PC-3 (cell line): ENCODE data around the gene C19orf12. TPM values are rescaled to one million over a fixed set of nuclear protein-coding genes. Genes with fewer than 3 reads are reported as not detected.

Source experiments
- ATAC-seq: fragments of 200-7000 bp; cut with Tn5 transposase; 2 replicates; pipeline ENCODE4 v1.9.1; 2020; ENCODE audit warnings: mild to moderate bottlenecking, moderate library complexity
- BruUV-seq: library from RNA; stranded (reverse); fragments of 400-500 nt; replicated peaks from 2 replicates; lab custom pipeline; 2021; lab: Mats Ljungman, UMichigan
- CTCF ChIA-PET: fragments of 300-600 bp; sonication (Branson Sonifier 250); formaldehyde crosslinking; loops from one replicate; lab custom pipeline; 2022; ENCODE audit warnings: antibody characterized with exemption; lab: Charles Lee
- POLR2A ChIA-PET: fragments of 300-600 bp; sonication (Branson Sonifier 250); formaldehyde crosslinking; loops from one replicate; lab custom pipeline; 2022; ENCODE audit warnings: antibody characterized with exemption; ENCODE audit not compliant: unreplicated experiment; lab: Charles Lee
- DNase-seq: peaks from one replicate; pipeline ENCODE4 v3.0.0-alpha.2; 2015
- H2AFZ ChIP-seq: fragments of 300-600 bp; sonication (generic); 2 replicates; pipeline ENCODE4 v1.6.0; 2016; ENCODE audit warnings: antibody characterized with exemption, low read length
- H3F3A ChIP-seq: fragments of 300-600 bp; sonication (generic); one replicate; pipeline ENCODE4 v1.6.0; 2017; ENCODE audit warnings: antibody characterized with exemption, low read length, control low read depth, mild to moderate bottlenecking; ENCODE audit not compliant: unreplicated experiment
- H3K27ac ChIP-seq: fragments of 300-600 bp; sonication (generic); 2 replicates; pipeline ENCODE4 v1.5.1; 2016; ENCODE audit warnings: mild to moderate bottlenecking, low read length
- H3K27me3 ChIP-seq: fragments of 300-600 bp; sonication (generic); 2 replicates; pipeline ENCODE4 v1.6.1; 2016; ENCODE audit warnings: low read length, mixed read lengths
- H3K36me3 ChIP-seq: fragments of 300-600 bp; sonication (generic); 2 replicates; pipeline ENCODE4 v1.6.1; 2016; ENCODE audit warnings: low read depth, mixed run types, low read length, mixed read lengths
- H3K4me1 ChIP-seq: fragments of 300-600 bp; sonication (generic); 2 replicates; pipeline ENCODE4 v1.5.1; 2016; ENCODE audit warnings: low read length; ENCODE audit not compliant: insufficient read depth
- H3K4me2 ChIP-seq: fragments of 300-600 bp; sonication (generic); 2 replicates; pipeline ENCODE4 v1.6.0; 2016; ENCODE audit warnings: low read length
- H3K4me3 ChIP-seq: fragments of 300-600 bp; sonication (generic); 2 replicates; pipeline ENCODE4 v1.5.1; 2016; ENCODE audit warnings: mild to moderate bottlenecking, low read length, mixed read lengths
- H3K79me2 ChIP-seq: fragments of 300-600 bp; sonication (generic); 2 replicates; pipeline ENCODE4 v1.6.1; 2017; ENCODE audit warnings: low read length, mixed read lengths
- H3K9ac ChIP-seq: fragments of 300-600 bp; sonication (generic); 2 replicates; pipeline ENCODE4 v1.6.0; 2016; ENCODE audit warnings: mild to moderate bottlenecking, low read length
- H3K9me2 ChIP-seq: fragments of 300-600 bp; sonication (generic); replicated peaks from 2 replicates; pipeline ENCODE4 v1.6.1; 2016; ENCODE audit warnings: mixed run types, low read length, mixed read lengths
- H3K9me3 ChIP-seq: fragments of 300-600 bp; sonication (generic); 2 replicates; pipeline ENCODE4 v1.6.1; 2016; ENCODE audit warnings: low read length, mixed read lengths
- H4K20me1 ChIP-seq: fragments of 300-600 bp; sonication (generic); 2 replicates; pipeline ENCODE4 v1.6.1; 2016; ENCODE audit warnings: low read length, mixed read lengths
- EZH2 ChIP-seq: fragments of 300-600 bp; sonication (generic); IDR thresholded peaks from one replicate; pipeline ENCODE4 v1.6.1; 2017; ENCODE audit warnings: antibody characterized with exemption, mild to moderate bottlenecking, low read length; ENCODE audit not compliant: unreplicated experiment
- EZH2phosphoT487 ChIP-seq: fragments of 300-600 bp; sonication (generic); IDR thresholded peaks from 2 replicates; pipeline ENCODE4 v1.6.1; 2018; ENCODE audit warnings: mild to moderate bottlenecking, antibody characterized with exemption, low read length, borderline replicate concordance
- intact Hi-C: fragments of 100-400 bp; cut with micrococcal nuclease; formaldehyde crosslinking; loops from 2 replicates; pipeline ENCODE4 v1.9.0; 2023
- total RNA-seq: library from RNA; depleted of rRNA; stranded (reverse); fragments of >200 nt; gene quantifications from 2 replicates; pipeline ENCODE4 v1.2.3, GENCODE V29; 2014
- TF ChIP-seq, protein P1 (sequence below): fragments of 300-600 bp; sonication (generic); conservative IDR thresholded peaks from 2 replicates; pipeline ENCODE4 v1.5.1; 2017; ENCODE audit warnings: antibody characterized with exemption, low read depth, mild to moderate bottlenecking, low read length

Gene C19orf12
- total RNA-seq, 1 experiment from 2014 or later: 11.8 TPM

DNA sequence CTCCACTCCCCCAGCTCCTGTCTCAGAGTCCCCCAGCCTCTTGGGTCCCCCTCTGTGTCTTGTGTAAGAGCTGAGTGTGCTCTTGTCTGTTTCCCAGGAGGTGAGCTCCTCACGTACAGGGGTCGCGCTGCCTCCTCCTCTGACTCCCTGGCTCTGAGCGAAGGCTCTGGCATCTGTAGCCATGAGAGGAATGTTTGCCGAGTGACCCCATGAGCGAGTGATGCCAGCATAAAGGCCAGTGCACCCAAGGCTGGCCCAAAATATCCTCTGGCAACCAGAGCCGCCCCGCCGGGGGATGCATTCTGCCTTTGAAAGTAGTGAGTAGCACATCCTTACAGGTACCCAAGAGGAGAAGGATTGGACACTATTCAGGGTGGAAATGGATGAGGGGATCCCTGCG, 26.2 kb upstream of the C19orf12 start:
- no peak overlapping the region for H3K27ac ChIP-seq
- H3K27me3 ChIP-seq: peaks cover 21% of the 10 kb centered on the region; the same call in 1 of the 2 replicates
- no peaks in the 10 kb centered on the region for H3K9me2 ChIP-seq
- H2AFZ ChIP-seq: no peak overlapping the region
- POLR2A ChIA-PET: no interaction called here
- intact Hi-C loops: no loop called here
- no peaks in the 10 kb centered on the region for H3K79me2 ChIP-seq
- no TSS peak for BruUV-seq
- no peak for TF ChIP-seq EZH2phosphoT487
- TF ChIP-seq, protein P1, sequence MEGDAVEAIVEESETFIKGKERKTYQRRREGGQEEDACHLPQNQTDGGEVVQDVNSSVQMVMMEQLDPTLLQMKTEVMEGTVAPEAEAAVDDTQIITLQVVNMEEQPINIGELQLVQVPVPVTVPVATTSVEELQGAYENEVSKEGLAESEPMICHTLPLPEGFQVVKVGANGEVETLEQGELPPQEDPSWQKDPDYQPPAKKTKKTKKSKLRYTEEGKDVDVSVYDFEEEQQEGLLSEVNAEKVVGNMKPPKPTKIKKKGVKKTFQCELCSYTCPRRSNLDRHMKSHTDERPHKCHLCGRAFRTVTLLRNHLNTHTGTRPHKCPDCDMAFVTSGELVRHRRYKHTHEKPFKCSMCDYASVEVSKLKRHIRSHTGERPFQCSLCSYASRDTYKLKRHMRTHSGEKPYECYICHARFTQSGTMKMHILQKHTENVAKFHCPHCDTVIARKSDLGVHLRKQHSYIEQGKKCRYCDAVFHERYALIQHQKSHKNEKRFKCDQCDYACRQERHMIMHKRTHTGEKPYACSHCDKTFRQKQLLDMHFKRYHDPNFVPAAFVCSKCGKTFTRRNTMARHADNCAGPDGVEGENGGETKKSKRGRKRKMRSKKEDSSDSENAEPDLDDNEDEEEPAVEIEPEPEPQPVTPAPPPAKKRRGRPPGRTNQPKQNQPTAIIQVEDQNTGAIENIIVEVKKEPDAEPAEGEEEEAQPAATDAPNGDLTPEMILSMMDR: no peak
- no peak for TF ChIP-seq EZH2
- H3K9me3 ChIP-seq: no peaks in the 10 kb centered on the region
- H3K36me3 ChIP-seq: no peaks in the 10 kb centered on the region
- no peak overlapping the region for H3K4me2 ChIP-seq
- no peak for ATAC-seq
- H4K20me1 ChIP-seq: no peaks in the 10 kb centered on the region
- CTCF ChIA-PET: no interaction called here
- no peak for DNase-seq
- H3K9ac ChIP-seq: no peak overlapping the region
- H3F3A ChIP-seq: no peaks in the 10 kb centered on the region
- no peaks in the 10 kb centered on the region for H3K4me1 ChIP-seq
- no peak overlapping the region for H3K4me3 ChIP-seq

DNA sequence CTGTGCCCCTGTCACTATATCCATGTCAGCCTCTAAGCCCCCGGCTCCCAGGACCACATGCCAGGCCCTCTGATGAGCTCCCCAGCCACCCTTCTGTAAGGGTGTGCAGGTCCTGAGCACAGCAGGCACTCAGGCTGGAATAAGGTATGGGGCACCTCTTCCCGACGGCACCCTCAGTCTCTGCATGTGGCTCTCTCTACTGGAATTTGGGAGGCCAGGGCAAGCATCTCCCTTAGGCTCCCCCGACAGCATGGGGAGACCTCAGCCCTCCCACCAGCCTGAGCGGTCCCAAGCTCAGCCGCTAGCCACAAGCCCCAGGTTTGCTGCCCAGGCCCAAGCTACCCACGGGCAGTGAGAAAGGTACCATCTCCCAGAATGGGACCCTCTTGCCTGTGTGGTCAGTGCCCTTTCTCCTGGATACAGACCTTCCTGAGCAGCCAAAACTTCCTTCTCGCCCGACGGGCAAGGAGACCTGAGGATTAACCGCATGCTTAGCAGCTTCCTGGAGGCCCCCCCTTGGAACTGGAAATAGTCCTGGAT, 22.5 kb upstream of the C19orf12 start:
- Histone ChIP-seq H3K27ac (no peak overlapping the region), H3K4me3 (no peak overlapping the region), H3K9me2 (no peaks in the 10 kb centered on the region), H3K36me3 (no peaks in the 10 kb centered on the region), H4K20me1 (no peaks in the 10 kb centered on the region), H3K4me1 (no peaks in the 10 kb centered on the region), H3K9ac (no peak overlapping the region), H3K27me3 (peaks cover 44% of the 10 kb centered on the region), H3K79me2 (no peaks in the 10 kb centered on the region), H3K9me3 (no peaks in the 10 kb centered on the region), H2AFZ (no peak overlapping the region), H3F3A (no peaks in the 10 kb centered on the region), H3K4me2 (no peak overlapping the region)
- CTCF ChIA-PET: no interaction called here
- TF ChIP-seq EZH2: no peak
- TF ChIP-seq EZH2phosphoT487: no peak
- TF ChIP-seq, protein P1: no peak
- ATAC-seq: no peak
- no peak for DNase-seq
- intact Hi-C loops: no loop called here
- POLR2A ChIA-PET: no interaction called here
- BruUV-seq: no TSS peak

DNA sequence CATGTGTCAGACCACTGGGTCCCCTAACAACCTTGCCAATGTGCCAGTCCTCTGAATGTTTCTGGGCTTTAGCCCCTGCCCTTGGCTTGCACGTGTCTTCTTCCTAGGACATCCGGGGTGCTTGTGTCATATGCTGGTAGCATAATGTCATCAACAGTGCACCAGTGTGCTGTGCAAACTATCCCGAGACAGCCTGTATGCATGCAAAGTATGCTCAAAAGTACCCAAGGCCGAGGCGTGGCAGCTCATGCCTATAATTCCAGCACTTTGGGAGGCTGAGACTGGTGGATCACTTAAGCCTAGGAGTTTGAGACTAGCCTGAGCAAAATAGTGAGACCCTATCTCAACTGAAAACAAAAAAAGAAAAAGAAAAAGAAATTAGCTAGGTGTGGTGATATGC, 20.8 kb upstream of the C19orf12 start:
- Histone ChIP-seq H3K9me3 (no peaks in the 10 kb centered on the region), H2AFZ (no peak overlapping the region), H3K36me3 (no peaks in the 10 kb centered on the region), H3K4me3 (no peak overlapping the region), H3K27me3 (peaks cover 44% of the 10 kb centered on the region), H3K79me2 (no peaks in the 10 kb centered on the region), H3F3A (no peaks in the 10 kb centered on the region), H3K27ac (no peak overlapping the region), H3K4me2 (no peak overlapping the region), H4K20me1 (no peaks in the 10 kb centered on the region), H3K4me1 (no peaks in the 10 kb centered on the region), H3K9ac (no peak overlapping the region), H3K9me2 (no peaks in the 10 kb centered on the region)
- BruUV-seq: no TSS peak
- ChIA-PET CTCF (no interaction called here), POLR2A (no interaction called here)
- no peak for DNase-seq
- TF ChIP-seq EZH2 (no peak), EZH2phosphoT487 (no peak)
- TF ChIP-seq, protein P1: no peak
- intact Hi-C loops: no loop called here
- ATAC-seq: no peak
